Ascending aorta (tissue), 2 donors: Measurements from ENCODE around the gene TTC39C. TPM values are rescaled to one million over a fixed set of nuclear protein-coding genes. Genes with fewer than 3 reads are reported as not detected.

Source experiments
- DNase-seq, 2 donors: peaks; one replicate each; pipeline ENCODE4 v3.0.0-alpha.2; 2019; ENCODE audit warnings: low spot score in 2 of 2
- H3K27ac ChIP-seq, 2 donors: fragments of 200-600 bp; sonication (generic); one replicate each; pipeline ENCODE4 v1.5.1; 2016 to 2017; ENCODE audit warnings: mild to moderate bottlenecking in 1 of 2
- H3K27me3 ChIP-seq: fragments of 200-600 bp; sonication (generic); one replicate; pipeline ENCODE4 v1.5.1; 2017
- H3K36me3 ChIP-seq, 2 donors: fragments of 200-600 bp; sonication (generic); one replicate each; pipeline ENCODE4 v1.5.1; 2016
- H3K4me1 ChIP-seq, 2 donors: fragments of 200-600 bp; sonication (generic); one replicate each; pipeline ENCODE4 v1.5.1; 2016 to 2017; ENCODE audit warnings: mild to moderate bottlenecking in 1 of 2
- H3K4me3 ChIP-seq, 2 donors: fragments of 200-600 bp; sonication (generic); one replicate each; pipeline ENCODE4 v1.5.1; 2016 to 2017; ENCODE audit warnings: mild to moderate bottlenecking in 1 of 2
- H3K9me3 ChIP-seq, 2 donors: fragments of 200-600 bp; sonication (generic); one replicate each; pipeline ENCODE4 v1.5.1; 2016
- CTCF ChIP-seq, 3 experiments: fragments of 200-600 bp in 2 of 3; fragments of 450-650 bp in 1 of 3; sonication (generic) in 2 of 3; IDR thresholded peaks; one replicate each; pipeline ENCODE4 v1.5.1; 2016 to 2019; ENCODE audit warnings: antibody characterized with exemption in 3 of 3, mild to moderate bottlenecking in 1 of 3, moderate library complexity in 1 of 3
- intact Hi-C: fragments of 100-400 bp; cut with DNase I; formaldehyde crosslinking; loops from one replicate; pipeline ENCODE4 v1.15.1; 2023
- total RNA-seq: library from RNA; depleted of rRNA; stranded (reverse); fragments of >200 nt; gene quantifications from one replicate; pipeline ENCODE4 v1.1.0, GENCODE V29; 2016

Gene TTC39C
- total RNA-seq, 1 donor from 2014 or later: 18.2 TPM

GRCh38 chr18:23998018-23998417 lies 16.5 kb upstream of the TTC39C start:
- Histone ChIP-seq H3K27me3 (no peaks in the 10 kb centered on the region), H3K36me3 (no peaks in the 10 kb centered on the region), H3K4me1 (peaks cover 0 to 4% of the 10 kb centered on the region in 2 donors), H3K4me3 (no peak overlapping the region), H3K9me3 (no peaks in the 10 kb centered on the region), H3K27ac (no peak overlapping the region)
- no peak for DNase-seq
- intact Hi-C loops: no loop called here
- TF ChIP-seq CTCF (IDR thresholded peaks at IDR 0.05): no peak

GRCh38 chr18:23998820-23999219 lies 15.7 kb upstream of the TTC39C start:
- Histone ChIP-seq H3K27ac (no peak overlapping the region), H3K4me3 (no peak overlapping the region), H3K36me3 (no peaks in the 10 kb centered on the region), H3K4me1 (peaks cover 0 to 4% of the 10 kb centered on the region in 2 donors), H3K9me3 (no peaks in the 10 kb centered on the region), H3K27me3 (no peaks in the 10 kb centered on the region)
- no peak for DNase-seq
- intact Hi-C loops: no loop called here
- no peak for TF ChIP-seq CTCF (IDR thresholded peaks at IDR 0.05)

DNA sequence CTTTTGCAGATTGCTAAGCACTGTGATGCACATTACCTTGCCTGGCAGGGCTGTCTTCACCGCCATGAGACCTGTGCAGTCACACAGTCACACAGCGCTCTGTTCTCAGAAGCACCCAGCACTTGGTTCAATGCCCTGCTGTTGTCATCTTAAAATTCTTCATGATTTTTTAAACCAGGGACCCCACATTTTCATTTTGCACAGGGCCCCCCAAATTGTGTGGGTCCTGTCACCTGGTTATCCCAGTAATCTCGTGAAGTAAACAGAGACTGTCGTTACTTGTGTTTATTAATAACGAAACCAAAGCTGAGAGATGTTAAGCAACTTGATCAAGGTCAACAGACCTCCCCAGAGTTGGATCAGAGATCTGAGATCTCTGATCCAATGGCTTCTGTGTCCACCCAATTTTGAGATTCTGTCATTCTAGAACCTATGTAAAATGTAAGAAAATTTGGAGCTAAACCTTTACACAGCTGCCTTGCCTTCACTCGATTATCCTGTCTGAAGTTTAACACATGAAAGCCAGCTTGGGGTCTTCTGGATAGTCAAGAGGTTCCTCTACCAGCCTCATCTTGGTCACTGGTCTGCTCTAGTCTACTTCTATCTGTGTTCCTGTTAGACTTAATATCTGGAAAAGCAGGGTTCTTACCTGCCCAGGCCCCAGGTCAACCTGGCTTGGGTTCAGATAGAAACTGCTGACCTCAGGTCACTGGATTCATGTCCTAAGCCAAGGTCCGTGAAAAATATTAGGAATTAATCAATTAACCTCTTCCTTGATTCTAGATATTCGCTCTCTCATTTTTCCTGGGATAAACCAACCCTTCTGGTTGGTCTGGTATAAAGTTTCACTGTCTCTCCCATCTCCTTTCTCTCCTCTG lies 13.7 kb upstream of the TTC39C start:
- Histone ChIP-seq H3K27ac (no peak overlapping the region), H3K4me3 (no peak overlapping the region), H3K27me3 (no peaks in the 10 kb centered on the region), H3K4me1 (no peaks in the 10 kb centered on the region), H3K36me3 (no peaks in the 10 kb centered on the region), H3K9me3 (no peaks in the 10 kb centered on the region)
- TF ChIP-seq CTCF (IDR thresholded peaks at IDR 0.05): no peak
- intact Hi-C loops: no loop called here
- no peak for DNase-seq

DNA sequence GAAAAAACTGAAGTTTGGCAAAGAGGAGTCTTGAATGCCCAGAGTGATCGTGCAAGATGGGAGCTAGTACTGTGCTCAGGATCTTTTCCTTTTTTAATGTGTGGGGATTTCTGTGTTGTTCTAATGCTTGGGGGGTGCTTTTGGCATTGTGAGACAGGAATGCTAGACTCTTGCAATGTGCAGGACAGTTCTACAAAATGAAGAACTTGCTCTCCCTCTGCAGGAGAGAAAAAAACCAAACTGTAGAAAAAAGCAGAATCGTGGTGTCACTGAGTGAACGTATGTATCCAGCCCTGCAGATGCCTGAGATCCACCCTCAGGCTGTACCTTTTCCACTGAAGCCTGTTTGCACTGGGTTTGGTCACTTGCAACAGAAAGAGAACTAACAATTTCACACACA lies 12.1 kb upstream of the TTC39C start:
- Histone ChIP-seq H3K9me3 (no peaks in the 10 kb centered on the region), H3K36me3 (no peaks in the 10 kb centered on the region), H3K4me1 (no peaks in the 10 kb centered on the region), H3K4me3 (no peak overlapping the region), H3K27ac (no peak overlapping the region), H3K27me3 (no peaks in the 10 kb centered on the region)
- no peak for DNase-seq
- no peak for TF ChIP-seq CTCF (IDR thresholded peaks at IDR 0.05)
- intact Hi-C loops: no loop called here

DNA sequence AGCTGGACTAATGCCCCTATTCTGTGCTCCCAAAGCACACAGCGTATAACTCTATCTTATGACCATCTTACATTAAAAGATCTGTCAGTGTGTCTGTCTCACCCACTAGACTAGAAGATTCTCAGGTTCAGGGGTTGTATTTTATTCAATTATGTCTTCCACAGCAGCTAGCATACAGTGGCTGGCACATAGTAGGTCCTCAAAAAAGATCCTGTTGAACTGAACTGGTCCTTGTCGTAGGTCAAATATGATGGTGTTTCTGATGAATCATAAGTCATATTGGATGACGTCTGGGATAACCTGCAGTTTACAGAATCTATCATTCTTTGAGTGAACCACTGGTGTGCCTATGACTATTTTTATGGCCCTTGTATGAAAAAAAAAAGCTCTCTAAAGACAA lies 11.3 kb upstream of the TTC39C start:
- no peaks in the 10 kb centered on the region for H3K27me3 ChIP-seq
- no peaks in the 10 kb centered on the region for H3K4me1 ChIP-seq
- no peak for TF ChIP-seq CTCF (IDR thresholded peaks at IDR 0.05)
- no peak overlapping the region for H3K4me3 ChIP-seq
- no peaks in the 10 kb centered on the region for H3K9me3 ChIP-seq
- intact Hi-C loops: no loop called here
- no peak overlapping the region for H3K27ac ChIP-seq
- no peak for DNase-seq
- H3K36me3 ChIP-seq: no peaks in the 10 kb centered on the region
